GM12878 (cell line): ENCODE results near the gene DPM3. TPM values are rescaled to one million over a fixed set of nuclear protein-coding genes. Genes with fewer than 3 reads are reported as not detected.
A peak's percentile ranks its signal among the peaks of the same experiment; 100 is the strongest.

Experiments used
- ATF7 ChIP-seq: fragments of 450-650 bp; IDR thresholded peaks from 2 replicates; pipeline ENCODE4 v1.6.1; 2016; ENCODE audit warnings: low read depth, mild to moderate bottlenecking
- BHLHE40 ChIP-seq, 2 experiments: fragments of 450-650 bp in 1 of 2; IDR thresholded peaks; 2 replicates each; pipeline ENCODE4 v1.6.1; 2011 to 2017; ENCODE audit warnings: low read depth in 2 of 2, borderline replicate concordance in 1 of 2, improper control_type of control experiment in 1 of 2, low read length in 1 of 2, mild to moderate bottlenecking in 1 of 2
- CHD1 ChIP-seq: IDR thresholded peaks from 2 replicates; pipeline ENCODE4 v1.6.1; 2012; ENCODE audit warnings: low read depth, low read length, improper control_type of control experiment
- CREB1 ChIP-seq: IDR thresholded peaks from 2 replicates; pipeline ENCODE4 v1.6.1; 2012; ENCODE audit warnings: low read depth, mild to moderate bottlenecking, inconsistent platforms
- CREM ChIP-seq: IDR thresholded peaks from 2 replicates; pipeline ENCODE4 v1.6.1; 2014; ENCODE audit warnings: antibody characterized with exemption, low read depth
- DPF2 ChIP-seq: fragments of 450-650 bp; IDR thresholded peaks from 2 replicates; pipeline ENCODE4 v1.6.1; 2017; ENCODE audit warnings: mild to moderate bottlenecking
- FOS ChIP-seq: IDR thresholded peaks from 3 replicates; pipeline ENCODE4 v1.6.1; 2011; ENCODE audit warnings: borderline replicate concordance; ENCODE audit not compliant: insufficient read length; ENCODE audit errors: extremely low read depth
- FOXK2 ChIP-seq: fragments of 450-650 bp; IDR thresholded peaks from 2 replicates; pipeline ENCODE4 v1.6.1; 2017; ENCODE audit warnings: mild to moderate bottlenecking, moderate library complexity
- GABPA ChIP-seq: IDR thresholded peaks from 2 replicates; pipeline ENCODE4 v1.6.1; 2014; ENCODE audit warnings: antibody characterized with exemption, low read depth, mild to moderate bottlenecking, inconsistent platforms
- MEF2A ChIP-seq: IDR thresholded peaks from 2 replicates; pipeline ENCODE4 v1.6.1; 2011; ENCODE audit warnings: low read depth, mild to moderate bottlenecking, low read length, moderate library complexity; ENCODE audit not compliant: insufficient read depth
- NFIC ChIP-seq: IDR thresholded peaks from 2 replicates; pipeline ENCODE4 v1.6.1; 2012; ENCODE audit warnings: low read depth, mild to moderate bottlenecking, inconsistent platforms, low read length, moderate library complexity
- NR2C1 ChIP-seq: fragments of 450-650 bp; IDR thresholded peaks from 2 replicates; pipeline ENCODE4 v1.6.1; 2017; ENCODE audit warnings: antibody characterized with exemption, mild to moderate bottlenecking, moderate library complexity
- PAX8 ChIP-seq: fragments of 450-650 bp; IDR thresholded peaks from 2 replicates; pipeline ENCODE4 v1.6.1; 2017; ENCODE audit warnings: mild to moderate bottlenecking, moderate library complexity
- REST ChIP-seq: IDR thresholded peaks from 2 replicates; pipeline ENCODE4 v1.6.1; 2012; ENCODE audit warnings: mild to moderate bottlenecking, low read depth, low read length
- RUNX3 ChIP-seq: IDR thresholded peaks from 2 replicates; pipeline ENCODE4 v1.6.1; 2012; ENCODE audit warnings: low read length, inconsistent platforms
- SIX5 ChIP-seq: IDR thresholded peaks from 2 replicates; pipeline ENCODE4 v1.6.1; 2011; ENCODE audit warnings: mild to moderate bottlenecking, low read depth, low read length, moderate library complexity; ENCODE audit not compliant: severe bottlenecking
- SREBF1 ChIP-seq: IDR thresholded peaks from 2 replicates; pipeline ENCODE4 v1.6.1; 2012; ENCODE audit warnings: mild to moderate bottlenecking, low read length
- STAT1 ChIP-seq: fragments of 450-650 bp; conservative IDR thresholded peaks from 2 replicates; pipeline ENCODE4 v1.6.1; 2014; ENCODE audit warnings: antibody characterized with exemption, mild to moderate bottlenecking
- TAF1 ChIP-seq: IDR thresholded peaks from 2 replicates; pipeline ENCODE4 v1.6.1; 2011; ENCODE audit warnings: mild to moderate bottlenecking, low read depth, low read length, borderline replicate concordance
- ZNF24 ChIP-seq: fragments of 450-650 bp; IDR thresholded peaks from 2 replicates; pipeline ENCODE4 v1.6.1; 2017; ENCODE audit warnings: antibody characterized with exemption, mild to moderate bottlenecking
- polyA plus RNA-seq, 11 experiments: library from polyadenylated mRNA; depleted of rRNA in 4 of 11; unstranded in 6 of 11; stranded (reverse) in 5 of 11; fragments of >200 nt; fragmentation: Nextera tagmentation in 4 of 11; fragmentation: Illumina TruSeq in 1 of 11; extraction: Ambion mirVana in 4 of 11; extraction: Trizol in 1 of 11; gene quantifications; 1 replicate in 1 of 11; 2 replicates in 10 of 11; pipeline versions ENCODE4 v1.2.1 to v1.2.3, GENCODE V29; 2011 to 2016; ENCODE audit warnings: inconsistent platforms in 2 of 11, missing spikeins in 2 of 11, low read depth in 1 of 11
- total RNA-seq, 4 experiments: library from RNA; depleted of rRNA in 3 of 4; stranded (reverse); fragments of >200 nt in 3 of 4; fragmentation: Illumina TruSeq in 1 of 4; extraction: Trizol in 1 of 4; gene quantifications; 2 replicates each; pipeline versions ENCODE4 v1.2.1 to v1.2.3, GENCODE V29; 2013 to 2021
- TF ChIP-seq, protein P1 (sequence below): fragments of 450-650 bp; IDR thresholded peaks from 2 replicates; pipeline ENCODE4 v1.6.1; 2014; ENCODE audit warnings: mild to moderate bottlenecking
- TF ChIP-seq, protein P2 (sequence below): fragments of 150-350 bp; IDR thresholded peaks from 2 replicates; pipeline ENCODE4 v1.6.1; 2016; ENCODE audit warnings: low read depth, low read length
- TF ChIP-seq, protein P3 (sequence below): fragments of 450-650 bp; IDR thresholded peaks from 2 replicates; pipeline ENCODE4 v1.6.1; 2016; ENCODE audit warnings: mild to moderate bottlenecking

Gene DPM3
- total and polyA plus RNA-seq, 10 of the 15 experiments (the other 5 are each of a cell fraction or from before 2014, with no cell fraction given) = 5.9 to 78.7 (median 25.7) TPM

- TF ChIP-seq REST = no peak
- peak; percentile 35; the same call in 1 of the 2 replicates for TF ChIP-seq ATF7
- TF ChIP-seq NFIC = no peak
- TF ChIP-seq RUNX3 = no peak
- peak; percentile 61; the same call in 1 of the 2 replicates for TF ChIP-seq CREB1
- no peak for TF ChIP-seq PAX8
- TF ChIP-seq, protein P1, sequence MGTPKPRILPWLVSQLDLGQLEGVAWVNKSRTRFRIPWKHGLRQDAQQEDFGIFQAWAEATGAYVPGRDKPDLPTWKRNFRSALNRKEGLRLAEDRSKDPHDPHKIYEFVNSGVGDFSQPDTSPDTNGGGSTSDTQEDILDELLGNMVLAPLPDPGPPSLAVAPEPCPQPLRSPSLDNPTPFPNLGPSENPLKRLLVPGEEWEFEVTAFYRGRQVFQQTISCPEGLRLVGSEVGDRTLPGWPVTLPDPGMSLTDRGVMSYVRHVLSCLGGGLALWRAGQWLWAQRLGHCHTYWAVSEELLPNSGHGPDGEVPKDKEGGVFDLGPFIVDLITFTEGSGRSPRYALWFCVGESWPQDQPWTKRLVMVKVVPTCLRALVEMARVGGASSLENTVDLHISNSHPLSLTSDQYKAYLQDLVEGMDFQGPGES = no peak
- no peak for TF ChIP-seq DPF2
- TF ChIP-seq CREM = peak; percentile 78; the same call in 1 of the 2 replicates
- no peak for TF ChIP-seq CHD1
- TF ChIP-seq NR2C1 = peak; percentile 87
- TF ChIP-seq SIX5 = peak; percentile 97
- no peak for TF ChIP-seq FOXK2
- no peak for TF ChIP-seq MEF2A
- TF ChIP-seq GABPA = peak; percentile 100
- no peak for TF ChIP-seq FOS
- TF ChIP-seq SREBF1 = peak; percentile 68
- TF ChIP-seq, protein P2, sequence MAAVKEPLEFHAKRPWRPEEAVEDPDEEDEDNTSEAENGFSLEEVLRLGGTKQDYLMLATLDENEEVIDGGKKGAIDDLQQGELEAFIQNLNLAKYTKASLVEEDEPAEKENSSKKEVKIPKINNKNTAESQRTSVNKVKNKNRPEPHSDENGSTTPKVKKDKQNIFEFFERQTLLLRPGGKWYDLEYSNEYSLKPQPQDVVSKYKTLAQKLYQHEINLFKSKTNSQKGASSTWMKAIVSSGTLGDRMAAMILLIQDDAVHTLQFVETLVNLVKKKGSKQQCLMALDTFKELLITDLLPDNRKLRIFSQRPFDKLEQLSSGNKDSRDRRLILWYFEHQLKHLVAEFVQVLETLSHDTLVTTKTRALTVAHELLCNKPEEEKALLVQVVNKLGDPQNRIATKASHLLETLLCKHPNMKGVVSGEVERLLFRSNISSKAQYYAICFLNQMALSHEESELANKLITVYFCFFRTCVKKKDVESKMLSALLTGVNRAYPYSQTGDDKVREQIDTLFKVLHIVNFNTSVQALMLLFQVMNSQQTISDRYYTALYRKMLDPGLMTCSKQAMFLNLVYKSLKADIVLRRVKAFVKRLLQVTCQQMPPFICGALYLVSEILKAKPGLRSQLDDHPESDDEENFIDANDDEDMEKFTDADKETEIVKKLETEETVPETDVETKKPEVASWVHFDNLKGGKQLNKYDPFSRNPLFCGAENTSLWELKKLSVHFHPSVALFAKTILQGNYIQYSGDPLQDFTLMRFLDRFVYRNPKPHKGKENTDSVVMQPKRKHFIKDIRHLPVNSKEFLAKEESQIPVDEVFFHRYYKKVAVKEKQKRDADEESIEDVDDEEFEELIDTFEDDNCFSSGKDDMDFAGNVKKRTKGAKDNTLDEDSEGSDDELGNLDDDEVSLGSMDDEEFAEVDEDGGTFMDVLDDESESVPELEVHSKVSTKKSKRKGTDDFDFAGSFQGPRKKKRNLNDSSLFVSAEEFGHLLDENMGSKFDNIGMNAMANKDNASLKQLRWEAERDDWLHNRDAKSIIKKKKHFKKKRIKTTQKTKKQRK = no peak
- peak; percentile 56 to 68; a peak in 2 of 4 replicates for TF ChIP-seq BHLHE40 (IDR thresholded peaks at IDR 0.05; ENCODE audit: borderline replicate concordance in 1 of 2, low read depth in 2 of 2, low read length in 1 of 2)
- TF ChIP-seq ZNF24 = no peak
- TF ChIP-seq, protein P3, sequence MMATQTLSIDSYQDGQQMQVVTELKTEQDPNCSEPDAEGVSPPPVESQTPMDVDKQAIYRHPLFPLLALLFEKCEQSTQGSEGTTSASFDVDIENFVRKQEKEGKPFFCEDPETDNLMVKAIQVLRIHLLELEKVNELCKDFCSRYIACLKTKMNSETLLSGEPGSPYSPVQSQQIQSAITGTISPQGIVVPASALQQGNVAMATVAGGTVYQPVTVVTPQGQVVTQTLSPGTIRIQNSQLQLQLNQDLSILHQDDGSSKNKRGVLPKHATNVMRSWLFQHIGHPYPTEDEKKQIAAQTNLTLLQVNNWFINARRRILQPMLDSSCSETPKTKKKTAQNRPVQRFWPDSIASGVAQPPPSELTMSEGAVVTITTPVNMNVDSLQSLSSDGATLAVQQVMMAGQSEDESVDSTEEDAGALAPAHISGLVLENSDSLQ = peak; percentile 73
- peak; percentile 13; the same call in 1 of the 2 replicates for TF ChIP-seq TAF1
- TF ChIP-seq STAT1 = no peak; the same call in 1 of the 2 replicates
Observed at GRCh38 chr1:155139895-155140629, at the start of gene DPM3 (continued).
